VCaP (cell line): ENCODE data around the gene HSPB1.
"Not testable (repeated sequence)": the region's sequence is repeated elsewhere in the genome, so short reads cannot be mapped to it uniquely, and the experiment has no call there.

ENCODE experiments used
- H3K27ac ChIP-seq: fragments of 450-650 bp; 2 replicates; pipeline ENCODE4 v1.5.1; 2017
- CTCF ChIP-seq: fragments of 450-650 bp; conservative IDR thresholded peaks from 2 replicates; pipeline ENCODE4 v1.5.1; 2017; ENCODE audit warnings: mild to moderate bottlenecking, moderate library complexity

The HSPB1 gene

GRCh38 chr7:76334320-76334967 is 32.0 kb downstream of the HSPB1 start:
- TF ChIP-seq CTCF, result no peak
- H3K27ac ChIP-seq, result no peak overlapping the region

GRCh38 chr7:76335417-76335816 is 32.9 kb downstream of the HSPB1 start:
- H3K27ac ChIP-seq, result not testable (repeated sequence)

- no peak for TF ChIP-seq CTCF
- no peak overlapping the region for H3K27ac ChIP-seq
These were observed 33.6 kb downstream of the HSPB1 start for GRCh38 chr7:76336094-76336493.

- H3K27ac ChIP-seq, result no peak overlapping the region
- TF ChIP-seq CTCF, result no peak
These were observed 34.7 kb downstream of the HSPB1 start for GRCh38 chr7:76337147-76337546.

GRCh38 chr7:76338298-76339084 is 36.0 kb downstream of the HSPB1 start:
- H3K27ac ChIP-seq, result no peak overlapping the region
- TF ChIP-seq CTCF, result no peak

- H3K27ac ChIP-seq, result no peak overlapping the region
- TF ChIP-seq CTCF, result no peak
These were observed 38.2 kb downstream of the HSPB1 start for GRCh38 chr7:76340617-76341131.

- H3K27ac ChIP-seq, result no peak overlapping the region
- TF ChIP-seq CTCF, result no peak
These were observed 39.7 kb downstream of the HSPB1 start for GRCh38 chr7:76342222-76342621.

GRCh38 chr7:76343294-76343930 is 40.9 kb downstream of the HSPB1 start:
- TF ChIP-seq CTCF, result no peak
- no peak overlapping the region for H3K27ac ChIP-seq
